ENCODE results near the gene APCDD1. TPM values are rescaled to one million over a fixed set of nuclear protein-coding genes. Genes with fewer than 3 reads are reported as not detected.

The APCDD1 gene
- total RNA-seq, 1 experiment from 2014 or later = 355 TPM

GRCh38 chr18:10443001-10443400, 11.4 kb upstream of the APCDD1 start:
- TF ChIP-seq CTCF (conservative IDR thresholded peaks at IDR 0.05; ENCODE audit: low read depth, low read length) (no peak), EZH2 (IDR thresholded peaks at IDR 0.05; ENCODE audit: borderline replicate concordance, low read depth, low read length, poor library complexity, severe bottlenecking) (no peak)
- intact Hi-C loops (cut with micrococcal nuclease; ENCODE audit: unreplicated experiment) = loop anchor here (5.0 kb wide), 1 partner anchor 471 kb away; no protein-coding TSS in a partner anchor
- Histone ChIP-seq H3K36me3 (ENCODE audit: insufficient read depth, low read length, poor library complexity, severe bottlenecking) (no peaks in the 10 kb centered on the region), H3K27ac (ENCODE audit: low read depth, low read length, poor library complexity, severe bottlenecking) (no peak overlapping the region), H3K4me1 (ENCODE audit: insufficient read depth, low read length, poor library complexity, severe bottlenecking) (peaks cover 27% of the 10 kb centered on the region), H3K27me3 (replicated peaks; ENCODE audit: insufficient read depth, low read depth, low read length, poor library complexity) (peaks cover 28% of the 10 kb centered on the region), H3K9me3 (ENCODE audit: low read depth, low read length, poor library complexity, severe bottlenecking) (no peaks in the 10 kb centered on the region), H3K4me3 (ENCODE audit: low read depth, low read length, poor library complexity, severe bottlenecking) (no peak overlapping the region)
- BruUV-seq (replicated peaks) = no TSS peak
- ChIA-PET CTCF (no interaction called here), POLR2A (ENCODE audit: low non-redundant PET) (no interaction called here)
- no peak for DNase-seq (ENCODE audit: low spot score)

GRCh38 chr18:10444314-10445006, 10.0 kb upstream of the APCDD1 start:
- Histone ChIP-seq H3K4me1 (ENCODE audit: insufficient read depth, low read length, poor library complexity, severe bottlenecking) (peaks cover 28% of the 10 kb centered on the region), H3K9me3 (ENCODE audit: low read depth, low read length, poor library complexity, severe bottlenecking) (no peaks in the 10 kb centered on the region), H3K27me3 (replicated peaks; ENCODE audit: insufficient read depth, low read depth, low read length, poor library complexity) (peaks cover 28% of the 10 kb centered on the region), H3K27ac (ENCODE audit: low read depth, low read length, poor library complexity, severe bottlenecking) (no peak overlapping the region), H3K4me3 (ENCODE audit: low read depth, low read length, poor library complexity, severe bottlenecking) (no peak overlapping the region), H3K36me3 (ENCODE audit: insufficient read depth, low read length, poor library complexity, severe bottlenecking) (no peaks in the 10 kb centered on the region)
- no peak for DNase-seq (ENCODE audit: low spot score)
- TF ChIP-seq CTCF (conservative IDR thresholded peaks at IDR 0.05; ENCODE audit: low read depth, low read length) (no peak), EZH2 (IDR thresholded peaks at IDR 0.05; ENCODE audit: borderline replicate concordance, low read depth, low read length, poor library complexity, severe bottlenecking) (no peak)
- CTCF ChIA-PET = no interaction called here
- no TSS peak for BruUV-seq (replicated peaks)
- intact Hi-C loops (cut with micrococcal nuclease; ENCODE audit: unreplicated experiment) = loop anchor here (5.0 kb wide), 1 partner anchor 472 kb away; no protein-coding TSS in a partner anchor
- POLR2A ChIA-PET (ENCODE audit: low non-redundant PET) = no interaction called here

GRCh38 chr18:10449396-10449795, 5.0 kb upstream of the APCDD1 start:
- CTCF ChIA-PET = no interaction called here

More at GRCh38 chr18:10449396-10449795, 5.0 kb upstream of the APCDD1 start:
- intact Hi-C loops (cut with micrococcal nuclease; ENCODE audit: unreplicated experiment) = no loop called here
- H3K4me3 ChIP-seq (ENCODE audit: low read depth, low read length, poor library complexity, severe bottlenecking) = no peak overlapping the region
- H3K9me3 ChIP-seq (ENCODE audit: low read depth, low read length, poor library complexity, severe bottlenecking) = no peaks in the 10 kb centered on the region
- POLR2A ChIA-PET (ENCODE audit: low non-redundant PET) = interaction anchor here (0.6 to 0.7 kb wide), 2 partner anchors 144 to 572 kb away, joined by 3 to 5 read pairs; no protein-coding TSS in a partner anchor
- H3K4me1 ChIP-seq (ENCODE audit: insufficient read depth, low read length, poor library complexity, severe bottlenecking) = peaks cover 38% of the 10 kb centered on the region
- no peaks in the 10 kb centered on the region for H3K36me3 ChIP-seq (ENCODE audit: insufficient read depth, low read length, poor library complexity, severe bottlenecking)
- BruUV-seq (replicated peaks) = no TSS peak
- no peak overlapping the region for H3K27ac ChIP-seq (ENCODE audit: low read depth, low read length, poor library complexity, severe bottlenecking)
- H3K27me3 ChIP-seq (replicated peaks; ENCODE audit: insufficient read depth, low read depth, low read length, poor library complexity) = peaks cover 13% of the 10 kb centered on the region
- DNase-seq (ENCODE audit: low spot score) = no peak
- no peak for TF ChIP-seq EZH2 (IDR thresholded peaks at IDR 0.05; ENCODE audit: borderline replicate concordance, low read depth, low read length, poor library complexity, severe bottlenecking)
